B cell (primary cell): ENCODE results near the gene MON1B. TPM values are rescaled to one million over a fixed set of nuclear protein-coding genes. Genes with fewer than 3 reads are reported as not detected.

ENCODE experiments used
- ATAC-seq: fragments of 200-7000 bp; cut with Tn5 transposase; one replicate; pipeline ENCODE4 v1.10.0; 2021; ENCODE audit warnings: low read depth, mild to moderate bottlenecking, moderate number of reproducible peaks, moderate library complexity
- CTCF ChIA-PET: fragments of 350-600 bp; sonication (Branson Sonifier 250); formaldehyde crosslinking; loops from one replicate; lab custom pipeline; 2021; ENCODE audit warnings: antibody characterized with exemption, inconsistent platforms; lab: Charles Lee
- POLR2A ChIA-PET: fragments of 350-600 bp; sonication (Branson Sonifier 250); formaldehyde crosslinking; loops from one replicate; lab custom pipeline; 2021; ENCODE audit warnings: antibody characterized with exemption; lab: Charles Lee
- DNase-seq: peaks from one replicate; pipeline ENCODE4 v3.0.0; 2013
- H2AFZ ChIP-seq: 2 replicates; pipeline ENCODE4 v1.6.1; 2012; ENCODE audit warnings: mild to moderate bottlenecking, low read depth, low read length; ENCODE audit not compliant: insufficient read depth, poor library complexity, severe bottlenecking
- H3K27ac ChIP-seq, 2 donors: 1 replicate in 1 of 2; 2 replicates in 1 of 2; pipeline ENCODE4 v1.5.1; 2012 to 2013; ENCODE audit warnings: low read length in 2 of 2, mild to moderate bottlenecking in 2 of 2, moderate library complexity in 1 of 2
- H3K27me3 ChIP-seq, 4 experiments: fragments of 200-600 bp in 1 of 4; sonication (generic) in 1 of 4; replicated peaks in 1 of 4; 1 replicate in 2 of 4; 2 replicates in 2 of 4; pipeline versions ENCODE4 v1.6.1 to v1.7.0; 2013 to 2016; ENCODE audit warnings: low read length in 3 of 4, mild to moderate bottlenecking in 2 of 4, mixed read lengths in 1 of 4, moderate library complexity in 1 of 4; ENCODE audit not compliant: insufficient read depth in 4 of 4, control insufficient read depth in 3 of 4; ENCODE audit errors: control extremely low read depth in 1 of 4
- H3K36me3 ChIP-seq, 2 experiments: replicated peaks in 1 of 2; 1 replicate in 1 of 2; 2 replicates in 1 of 2; pipeline versions ENCODE4 v1.6.1 to v1.7.1; 2013; ENCODE audit warnings: low read length in 1 of 2; ENCODE audit not compliant: insufficient read depth in 2 of 2, control insufficient read depth in 1 of 2; ENCODE audit errors: control extremely low read depth in 1 of 2, extremely low read depth in 1 of 2
- H3K4me1 ChIP-seq, 2 donors: fragments of 200-600 bp in 1 of 2; sonication (generic) in 1 of 2; 1 replicate in 1 of 2; 2 replicates in 1 of 2; pipeline versions ENCODE4 v1.5.1 to v1.6.1; 2013 to 2017; ENCODE audit warnings: low read length in 2 of 2; ENCODE audit not compliant: control insufficient read depth in 2 of 2, insufficient read depth in 2 of 2
- H3K4me2 ChIP-seq: replicated peaks from 2 replicates; pipeline ENCODE3; 2012; ENCODE audit warnings: mild to moderate bottlenecking, low read depth, low read length; ENCODE audit not compliant: poor library complexity, severe bottlenecking
- H3K4me3 ChIP-seq, 5 experiments: fragments of 200-600 bp in 1 of 5; sonication (generic) in 1 of 5; 1 replicate in 3 of 5; 2 replicates in 2 of 5; pipeline versions ENCODE4 v1.5.1 to v1.7.0; 2011 to 2016; ENCODE audit warnings: low read length in 4 of 5, mild to moderate bottlenecking in 4 of 5, low read depth in 2 of 5, control low read depth in 1 of 5, moderate library complexity in 1 of 5; ENCODE audit not compliant: insufficient read depth in 1 of 5; ENCODE audit errors: control extremely low read depth in 1 of 5, extremely low read depth in 1 of 5
- H3K79me2 ChIP-seq: fragments of 200-600 bp; sonication (generic); one replicate; pipeline ENCODE4 v1.6.0; 2016; ENCODE audit warnings: low read length; ENCODE audit not compliant: control insufficient read depth, insufficient read depth
- H3K9ac ChIP-seq: fragments of 200-600 bp; sonication (generic); 2 replicates; pipeline ENCODE4 v1.6.1; 2017; ENCODE audit warnings: mild to moderate bottlenecking, low read length, moderate library complexity
- H3K9me3 ChIP-seq, 3 donors: one replicate each; pipeline versions ENCODE4 v1.6.1 to v1.7.1; 2013; ENCODE audit warnings: low read length in 2 of 3; ENCODE audit not compliant: control insufficient read depth in 2 of 3, insufficient read depth in 1 of 3; ENCODE audit errors: control extremely low read depth in 1 of 3
- H4K20me1 ChIP-seq: 2 replicates; pipeline ENCODE4 v1.6.0; 2012; ENCODE audit warnings: mild to moderate bottlenecking, low read length; ENCODE audit not compliant: insufficient read depth, control insufficient read depth, poor library complexity, severe bottlenecking
- H3K27ac Mint-ChIP-seq: one replicate; pipeline ENCODE4 v1.8.0; 2021; ENCODE audit warnings: mixed read lengths
- H3K27me3 Mint-ChIP-seq: one replicate; pipeline ENCODE4 v1.8.0; 2021; ENCODE audit warnings: mixed read lengths
- H3K4me1 Mint-ChIP-seq: one replicate; pipeline ENCODE4 v1.8.0; 2021; ENCODE audit warnings: mixed read lengths
- H3K4me3 Mint-ChIP-seq: one replicate; pipeline ENCODE4 v1.8.0; 2021; ENCODE audit warnings: mixed read lengths
- H3K9me3 Mint-ChIP-seq: one replicate; pipeline ENCODE4 v1.8.0; 2022; ENCODE audit warnings: mixed read lengths; ENCODE audit not compliant: insufficient read depth
- CTCF ChIP-seq: fragments of 200-600 bp; IDR thresholded peaks from one replicate; pipeline ENCODE4 v1.8.0; 2022; ENCODE audit warnings: antibody characterized with exemption, mild to moderate bottlenecking
- EZH2 ChIP-seq: IDR thresholded peaks from 2 replicates; pipeline ENCODE4 v1.6.1; 2012; ENCODE audit warnings: borderline replicate concordance, low read depth, mild to moderate bottlenecking, moderate library complexity, low read length; ENCODE audit not compliant: insufficient read depth, poor library complexity, severe bottlenecking
- WGBS: methylation state at CpG from one replicate; pipeline ENCODE4 v1.1.5; 2013; ENCODE audit warnings: missing lambda C conversion rate; ENCODE audit not compliant: insufficient coverage; 5-methylcytosine and 5-hydroxymethylcytosine counted together
- intact Hi-C: fragments of 100-400 bp; cut with micrococcal nuclease; formaldehyde crosslinking; loops from one replicate; pipeline ENCODE4 v1.10.0; 2022
- polyA plus RNA-seq: library from polyadenylated mRNA; depleted of rRNA; stranded (reverse); fragments of >200 nt; gene quantifications from 2 replicates; pipeline ENCODE4 v1.2.3, GENCODE V29; 2012
- total RNA-seq, 2 donors: library from RNA; stranded (reverse); fragments of 120-200 nt in 1 of 2; gene quantifications; 1 replicate in 1 of 2; 2 replicates in 1 of 2; pipeline versions ENCODE4 v1.2.3 to v1.2.4, GENCODE V29; 2013 to 2022

MON1B gene
- total and polyA plus RNA-seq, 2 donors (not counting 1 experiment from before 2014, with no cell fraction given) = 35.0 to 79.1 TPM

- Histone ChIP-seq H3K27me3 (no peaks in the 10 kb centered on the region), H3K9me3 (no peaks in the 10 kb centered on the region), H3K79me2 (no peaks in the 10 kb centered on the region), H3K4me1 (peaks cover 0 to 5% of the 10 kb centered on the region in 2 donors), H3K9ac (no peak overlapping the region), H2AFZ (no peak overlapping the region), H3K27ac (no peak overlapping the region), H3K4me3 (no peak overlapping the region), H3K4me2 (no peak overlapping the region), H4K20me1 (peaks cover 5% of the 10 kb centered on the region), H3K36me3 (no peaks in the 10 kb centered on the region)
- Mint-ChIP-seq H3K9me3 (no peaks in the 10 kb centered on the region), H3K27ac (no peak overlapping the region), H3K27me3 (no peaks in the 10 kb centered on the region), H3K4me3 (no peak overlapping the region), H3K4me1 (peaks cover 5% of the 10 kb centered on the region)
- WGBS = 92% methylated on average over 4 of the region's 5 CpGs
- intact Hi-C loops = no loop called here
- ChIA-PET CTCF (no interaction called here), POLR2A (no interaction called here)
- TF ChIP-seq EZH2 = no peak
- TF ChIP-seq CTCF = no peak
- DNase-seq (no peak), ATAC-seq (no peak)
Observed at GRCh38 chr16:77207030-77207429, 16.0 kb downstream of the MON1B start.

GRCh38 chr16:77208382-77208781 lies 17.4 kb downstream of the MON1B start:
- H3K4me3 Mint-ChIP-seq = no peak overlapping the region
- Histone ChIP-seq H3K4me3 (no peak overlapping the region), H2AFZ (no peak overlapping the region), H3K27me3 (no peaks in the 10 kb centered on the region), H3K4me1 (peaks cover 4 to 12% of the 10 kb centered on the region in 2 donors), H3K27ac (no peak overlapping the region), H3K36me3 (no peaks in the 10 kb centered on the region), H4K20me1 (no peaks in the 10 kb centered on the region), H3K4me2 (no peak overlapping the region), H3K9me3 (no peaks in the 10 kb centered on the region), H3K79me2 (no peaks in the 10 kb centered on the region), H3K9ac (no peak overlapping the region)
- WGBS = no CpG with 5 or more reads among the region's 3 CpGs
- intact Hi-C loops = no loop called here
- DNase-seq = no peak
- ATAC-seq = no peak
- ChIA-PET POLR2A (no interaction called here), CTCF (no interaction called here)
- TF ChIP-seq CTCF (no peak), EZH2 (no peak)
- no peaks in the 10 kb centered on the region for H3K9me3 Mint-ChIP-seq
- peaks cover 8% of the 10 kb centered on the region for H3K4me1 Mint-ChIP-seq
- no peaks in the 10 kb centered on the region for H3K27me3 Mint-ChIP-seq
- H3K27ac Mint-ChIP-seq = no peak overlapping the region
